ENCODE results near the gene APRT.

Gene APRT

DNA sequence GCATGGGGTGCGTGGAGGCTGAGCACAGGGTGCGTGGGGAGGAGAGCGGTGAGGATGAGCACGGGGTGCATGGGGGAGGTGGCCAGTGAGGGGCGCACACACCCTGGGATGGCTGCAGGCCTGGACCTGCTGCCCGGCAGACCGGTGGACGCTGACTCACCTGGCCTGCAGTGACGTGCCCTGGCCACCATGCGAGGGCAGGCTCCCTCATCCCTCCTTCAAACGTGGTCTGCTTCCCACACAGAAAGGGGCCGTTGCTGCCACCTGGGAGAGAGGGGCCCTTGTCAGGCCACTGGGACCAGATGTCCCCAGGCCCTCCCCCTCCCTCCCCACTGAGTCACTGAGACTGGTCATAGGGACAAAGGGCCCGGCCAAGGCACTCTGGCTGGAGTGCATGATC is 20.1 kb upstream of the APRT start:
- Histone ChIP-seq H3K4me1 (ENCODE audit: control insufficient read depth, insufficient read depth, low read depth, low read length) (peaks cover 12% of the 10 kb centered on the region), H3K14ac (ENCODE audit: low read length in 2 of 2) (no peak overlapping the region), H2BK15ac (ENCODE audit: low read depth, poor library complexity, severe bottlenecking) (no peak overlapping the region), H3K23ac (ENCODE audit: low read length in 2 of 2) (no peak overlapping the region), H4K91ac (ENCODE audit: low read length) (no peak overlapping the region), H3K4me3 (ENCODE audit: insufficient read depth in 1 of 2, low read depth in 1 of 2, low read length in 2 of 2) (no peak overlapping the region), H3K4me2 (ENCODE audit: low read length, poor library complexity, severe bottlenecking) (no peak overlapping the region), H2BK12ac (ENCODE audit: low read length in 2 of 2) (peak overlapping the region in 1 of 2 experiments; percentile 10), H2BK5ac (ENCODE audit: low read depth, low read length, poor library complexity, severe bottlenecking) (no peak overlapping the region), H3K4ac (ENCODE audit: low read depth in 1 of 2, low read length in 2 of 2) (no peak overlapping the region), H2AFZ (ENCODE audit: low read depth, low read length) (no peak overlapping the region), H2BK120ac (ENCODE audit: low read depth, low read length) (no peak overlapping the region), H2AK5ac (ENCODE audit: low read length, severe bottlenecking) (no peak overlapping the region), H3K36me3 (ENCODE audit: control insufficient read depth in 1 of 2, insufficient read depth in 2 of 2, low read depth in 1 of 2, low read length in 2 of 2) (peaks cover 21 to 63% of the 10 kb centered on the region in 2 experiments), H3K9me3 (ENCODE audit: control insufficient read depth, low read length) (no peaks in the 10 kb centered on the region), H4K8ac (ENCODE audit: low read length) (no peak overlapping the region), H3K79me1 (replicated peaks; ENCODE audit: low read length, poor library complexity, severe bottlenecking) (no peaks in the 10 kb centered on the region), H3K27me3 (ENCODE audit: control insufficient read depth in 1 of 2, insufficient read depth in 1 of 2, low read length in 2 of 2) (no peaks in the 10 kb centered on the region), H3K27ac (ENCODE audit: low read length, poor library complexity, severe bottlenecking) (no peak overlapping the region), H3K18ac (ENCODE audit: low read depth in 1 of 2, low read length in 2 of 2) (no peak overlapping the region), H3K9ac (ENCODE audit: low read length) (no peak overlapping the region)
- 83% methylated on average over 13 of the region's 13 CpGs for WGBS
- DNase-seq: no peak

DNA sequence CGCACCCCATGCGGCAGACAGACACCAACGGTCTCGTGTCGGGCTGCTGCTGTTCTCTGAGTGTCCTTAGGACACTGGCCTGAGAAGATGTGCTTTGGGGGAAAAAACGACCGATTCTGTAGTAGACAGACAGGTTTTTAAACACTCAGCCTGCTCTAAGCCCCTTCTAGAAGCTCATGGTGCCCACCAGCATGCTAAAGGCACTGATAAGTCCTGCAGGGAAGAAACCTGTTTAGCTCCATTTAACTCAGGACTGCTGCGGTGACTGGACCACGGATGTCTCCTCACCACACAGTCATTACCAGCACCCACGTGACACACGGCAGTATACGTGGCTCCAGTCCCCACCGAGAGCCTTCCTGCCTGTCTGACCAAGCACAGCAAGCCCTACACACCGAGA is 19.1 kb upstream of the APRT start:
- Histone ChIP-seq H3K4me2 (ENCODE audit: low read length, poor library complexity, severe bottlenecking) (no peak overlapping the region), H4K91ac (ENCODE audit: low read length) (no peak overlapping the region), H3K4ac (ENCODE audit: low read depth in 1 of 2, low read length in 2 of 2) (no peak overlapping the region), H3K4me1 (ENCODE audit: control insufficient read depth, insufficient read depth, low read depth, low read length) (peaks cover 12% of the 10 kb centered on the region), H2BK12ac (ENCODE audit: low read length in 2 of 2) (no peak overlapping the region), H2BK15ac (ENCODE audit: low read depth, poor library complexity, severe bottlenecking) (no peak overlapping the region), H2AFZ (ENCODE audit: low read depth, low read length) (no peak overlapping the region), H2AK5ac (ENCODE audit: low read length, severe bottlenecking) (no peak overlapping the region), H4K8ac (ENCODE audit: low read length) (no peak overlapping the region), H2BK5ac (ENCODE audit: low read depth, low read length, poor library complexity, severe bottlenecking) (no peak overlapping the region), H3K36me3 (ENCODE audit: control insufficient read depth in 1 of 2, insufficient read depth in 2 of 2, low read depth in 1 of 2, low read length in 2 of 2) (peaks cover 17 to 67% of the 10 kb centered on the region in 2 experiments), H3K9me3 (ENCODE audit: control insufficient read depth, low read length) (no peaks in the 10 kb centered on the region), H3K79me1 (replicated peaks; ENCODE audit: low read length, poor library complexity, severe bottlenecking) (no peaks in the 10 kb centered on the region), H3K27me3 (ENCODE audit: control insufficient read depth in 1 of 2, insufficient read depth in 1 of 2, low read length in 2 of 2) (no peaks in the 10 kb centered on the region), H3K23ac (ENCODE audit: low read length in 2 of 2) (no peak overlapping the region), H3K27ac (ENCODE audit: low read length, poor library complexity, severe bottlenecking) (no peak overlapping the region), H3K4me3 (ENCODE audit: insufficient read depth in 1 of 2, low read depth in 1 of 2, low read length in 2 of 2) (no peak overlapping the region), H3K14ac (ENCODE audit: low read length in 2 of 2) (no peak overlapping the region), H2BK120ac (ENCODE audit: low read depth, low read length) (no peak overlapping the region), H3K18ac (ENCODE audit: low read depth in 1 of 2, low read length in 2 of 2) (peak overlapping the region in 1 of 2 experiments; percentile 37), H3K9ac (ENCODE audit: low read length) (no peak overlapping the region)
- no peak for DNase-seq
- WGBS: 94% methylated on average over 12 of the region's 14 CpGs

- Histone ChIP-seq H3K27me3 (ENCODE audit: control insufficient read depth in 1 of 2, insufficient read depth in 1 of 2, low read length in 2 of 2) (no peaks in the 10 kb centered on the region), H2AFZ (ENCODE audit: low read depth, low read length) (no peak overlapping the region), H2BK12ac (ENCODE audit: low read length in 2 of 2) (no peak overlapping the region), H3K4ac (ENCODE audit: low read depth in 1 of 2, low read length in 2 of 2) (no peak overlapping the region), H3K4me1 (ENCODE audit: control insufficient read depth, insufficient read depth, low read depth, low read length) (peaks cover 12% of the 10 kb centered on the region), H2AK5ac (ENCODE audit: low read length, severe bottlenecking) (no peak overlapping the region), H2BK5ac (ENCODE audit: low read depth, low read length, poor library complexity, severe bottlenecking) (no peak overlapping the region), H3K14ac (ENCODE audit: low read length in 2 of 2) (no peak overlapping the region), H4K8ac (ENCODE audit: low read length) (no peak overlapping the region), H3K4me2 (ENCODE audit: low read length, poor library complexity, severe bottlenecking) (no peak overlapping the region), H3K9me3 (ENCODE audit: control insufficient read depth, low read length) (no peaks in the 10 kb centered on the region), H3K18ac (ENCODE audit: low read depth in 1 of 2, low read length in 2 of 2) (no peak overlapping the region), H3K4me3 (ENCODE audit: insufficient read depth in 1 of 2, low read depth in 1 of 2, low read length in 2 of 2) (no peak overlapping the region), H3K23ac (ENCODE audit: low read length in 2 of 2) (no peak overlapping the region), H3K36me3 (ENCODE audit: control insufficient read depth in 1 of 2, insufficient read depth in 2 of 2, low read depth in 1 of 2, low read length in 2 of 2) (peaks cover 15 to 67% of the 10 kb centered on the region in 2 experiments), H3K27ac (ENCODE audit: low read length, poor library complexity, severe bottlenecking) (no peak overlapping the region), H2BK15ac (ENCODE audit: low read depth, poor library complexity, severe bottlenecking) (no peak overlapping the region), H4K91ac (ENCODE audit: low read length) (no peak overlapping the region), H2BK120ac (ENCODE audit: low read depth, low read length) (no peak overlapping the region), H3K79me1 (replicated peaks; ENCODE audit: low read length, poor library complexity, severe bottlenecking) (no peaks in the 10 kb centered on the region), H3K9ac (ENCODE audit: low read length) (no peak overlapping the region)
- DNase-seq: peak; percentile 87
- 13% methylated on average over 11 of the region's 11 CpGs for WGBS
Measured at GRCh38 chr16:88830258-88830657, 18.5 kb upstream of the APRT start.

DNA sequence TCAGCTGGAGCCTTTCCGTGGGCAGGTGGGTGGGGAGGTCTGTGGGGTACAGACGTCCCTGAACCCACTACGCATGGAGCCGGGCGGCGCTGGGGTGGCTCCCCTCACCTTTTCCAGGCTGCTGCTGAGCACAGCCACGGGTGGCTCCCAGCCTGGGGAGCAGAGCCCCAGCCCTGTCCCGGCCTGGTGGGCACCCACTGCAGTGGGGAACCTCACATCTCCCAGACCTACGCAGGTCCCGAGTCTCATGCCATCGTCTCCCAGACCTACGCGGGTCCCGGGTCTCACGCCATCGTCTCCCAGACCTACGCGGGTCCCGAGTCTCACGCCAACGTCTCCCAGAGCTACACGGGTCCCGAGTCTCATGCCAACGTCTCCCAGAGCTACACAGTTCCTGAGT is 17.0 kb upstream of the APRT start:
- no peak overlapping the region for H3K18ac ChIP-seq (ENCODE audit: low read depth in 1 of 2, low read length in 2 of 2)
- H3K4me2 ChIP-seq (ENCODE audit: low read length, poor library complexity, severe bottlenecking): no peak overlapping the region
- WGBS: 93% methylated on average over 24 of the region's 24 CpGs
- no peak overlapping the region for H3K23ac ChIP-seq (ENCODE audit: low read length in 2 of 2)
- peaks cover 17 to 67% of the 10 kb centered on the region in 2 experiments for H3K36me3 ChIP-seq (ENCODE audit: control insufficient read depth in 1 of 2, insufficient read depth in 2 of 2, low read depth in 1 of 2, low read length in 2 of 2)
- no peak overlapping the region for H3K14ac ChIP-seq (ENCODE audit: low read length in 2 of 2)
- no peak overlapping the region for H3K4me3 ChIP-seq (ENCODE audit: insufficient read depth in 1 of 2, low read depth in 1 of 2, low read length in 2 of 2)
- no peaks in the 10 kb centered on the region for H3K9me3 ChIP-seq (ENCODE audit: control insufficient read depth, low read length)
- H3K79me1 ChIP-seq (replicated peaks; ENCODE audit: low read length, poor library complexity, severe bottlenecking): no peaks in the 10 kb centered on the region
- no peak overlapping the region for H2BK15ac ChIP-seq (ENCODE audit: low read depth, poor library complexity, severe bottlenecking)
- DNase-seq: no peak
- H4K91ac ChIP-seq (ENCODE audit: low read length): no peak overlapping the region
- no peak overlapping the region for H2AFZ ChIP-seq (ENCODE audit: low read depth, low read length)
- no peak overlapping the region for H2AK5ac ChIP-seq (ENCODE audit: low read length, severe bottlenecking)
- no peak overlapping the region for H3K4ac ChIP-seq (ENCODE audit: low read depth in 1 of 2, low read length in 2 of 2)
- H3K9ac ChIP-seq (ENCODE audit: low read length): no peak overlapping the region
- no peak overlapping the region for H2BK120ac ChIP-seq (ENCODE audit: low read depth, low read length)
- no peak overlapping the region for H3K27ac ChIP-seq (ENCODE audit: low read length, poor library complexity, severe bottlenecking)
- H3K27me3 ChIP-seq (ENCODE audit: control insufficient read depth in 1 of 2, insufficient read depth in 1 of 2, low read length in 2 of 2): no peaks in the 10 kb centered on the region
- H2BK12ac ChIP-seq (ENCODE audit: low read length in 2 of 2): no peak overlapping the region
- no peak overlapping the region for H2BK5ac ChIP-seq (ENCODE audit: low read depth, low read length, poor library complexity, severe bottlenecking)
- peaks cover 12% of the 10 kb centered on the region for H3K4me1 ChIP-seq (ENCODE audit: control insufficient read depth, insufficient read depth, low read depth, low read length)
- no peak overlapping the region for H4K8ac ChIP-seq (ENCODE audit: low read length)

Measured in mesenchymal stem cell (in vitro differentiated cells and primary cell).